Endothelial cell of umbilical vein (primary cell): ENCODE results near the gene PODXL2. TPM values are rescaled to one million over a fixed set of nuclear protein-coding genes. Genes with fewer than 3 reads are reported as not detected.

Experiments used
- BruUV-seq: library from RNA; stranded (reverse); fragments of 400-500 nt; replicated peaks from 2 replicates; lab custom pipeline; 2021; lab: Mats Ljungman, UMichigan
- CTCF ChIA-PET: fragments of 300-600, 350-600 bp; sonication (Branson Sonifier 250); formaldehyde crosslinking; loops from one replicate; lab custom pipeline; 2021; ENCODE audit warnings: antibody characterized with exemption, inconsistent platforms; lab: Charles Lee
- POLR2A ChIA-PET: fragments of 300-600, 350-600 bp; sonication (Branson Sonifier 250); formaldehyde crosslinking; loops from one replicate; lab custom pipeline; 2021; ENCODE audit warnings: antibody characterized with exemption, inconsistent platforms; lab: Charles Lee
- DNase-seq: peaks from one replicate; pipeline ENCODE4 v3.0.0-alpha.2; 2011; ENCODE audit warnings: low read depth, low spot score
- FAIRE-seq: peaks from 2 replicates; lab custom pipeline; 2011; peaks lifted over from hg19 to GRCh38; lab: Jason Lieb, UNC
- H2AFZ ChIP-seq: 2 replicates; pipeline ENCODE4 v1.6.0; 2012; ENCODE audit warnings: low read depth, low read length, control low read depth, inconsistent platforms
- H3K27ac ChIP-seq: 2 replicates; pipeline ENCODE4 v1.5.1; 2011; ENCODE audit warnings: low read depth, mild to moderate bottlenecking, control low read depth, low read length, moderate library complexity; ENCODE audit not compliant: insufficient read depth
- H3K27me3 ChIP-seq, 2 experiments: 2 replicates each; pipeline versions ENCODE4 v1.6.0 to v1.6.1; 2011; ENCODE audit warnings: low read length in 2 of 2, mixed read lengths in 1 of 2; ENCODE audit not compliant: control insufficient read depth in 2 of 2, insufficient read depth in 2 of 2
- H3K36me3 ChIP-seq, 2 experiments: 2 replicates in 1 of 2; 3 replicates in 1 of 2; pipeline ENCODE4 v1.5.1; 2011; ENCODE audit warnings: low read length in 2 of 2, mild to moderate bottlenecking in 1 of 2, moderate library complexity in 1 of 2; ENCODE audit not compliant: control insufficient read depth in 2 of 2, insufficient read depth in 2 of 2; ENCODE audit errors: extremely low read depth in 1 of 2
- H3K4me1 ChIP-seq: 3 replicates; pipeline ENCODE4 v1.5.1; 2011; ENCODE audit warnings: mild to moderate bottlenecking, low read length; ENCODE audit not compliant: control insufficient read depth, insufficient read depth; ENCODE audit errors: extremely low read depth
- H3K4me2 ChIP-seq: 2 replicates; pipeline ENCODE4 v1.6.1; 2011; ENCODE audit warnings: low read length, control low read depth, mixed read lengths; ENCODE audit not compliant: insufficient read depth
- H3K4me3 ChIP-seq, 3 experiments: fragments of 200-600 bp in 1 of 3; sonication (generic), shearing (Covaris generic) in 1 of 3; replicated peaks in 1 of 3; 2 replicates each; pipeline ENCODE4 v1.5.1; 2011 to 2016; ENCODE audit warnings: control low read depth in 3 of 3, low read length in 3 of 3, mild to moderate bottlenecking in 2 of 3, inconsistent platforms in 1 of 3, low read depth in 1 of 3, moderate library complexity in 1 of 3; ENCODE audit not compliant: insufficient read depth in 1 of 3
- H3K79me2 ChIP-seq: 2 replicates; pipeline ENCODE4 v1.6.0; 2012; ENCODE audit warnings: low read length, inconsistent platforms; ENCODE audit not compliant: control insufficient read depth, insufficient read depth
- H3K9ac ChIP-seq: replicated peaks from 2 replicates; pipeline ENCODE3; 2011; ENCODE audit warnings: low read length, control low read depth; ENCODE audit not compliant: insufficient read depth; ENCODE audit errors: extremely low read depth
- H3K9me1 ChIP-seq: replicated peaks from 3 replicates; pipeline ENCODE4 v1.6.0; 2011; ENCODE audit warnings: mild to moderate bottlenecking, low read length; ENCODE audit not compliant: control insufficient read depth, insufficient read depth; ENCODE audit errors: extremely low read depth
- H3K9me3 ChIP-seq: replicated peaks from 2 replicates; pipeline ENCODE4 v1.5.1; 2012; ENCODE audit warnings: low read length, inconsistent platforms; ENCODE audit not compliant: control insufficient read depth, insufficient read depth
- H4K20me1 ChIP-seq: replicated peaks from 2 replicates; pipeline ENCODE3; 2011; ENCODE audit warnings: mild to moderate bottlenecking, low read length; ENCODE audit not compliant: control insufficient read depth, insufficient read depth; ENCODE audit errors: extremely low read depth
- CTCF ChIP-seq, 2 donors: IDR thresholded peaks; 1 replicate in 1 of 2; 2 replicates in 1 of 2; pipeline ENCODE4 v1.5.1; 2011; ENCODE audit warnings: low read length in 2 of 2, mild to moderate bottlenecking in 2 of 2, moderate library complexity in 2 of 2, control low read depth in 1 of 2, inconsistent platforms in 1 of 2, low read depth in 1 of 2; ENCODE audit not compliant: insufficient read depth in 1 of 2; ENCODE audit errors: extremely low read depth in 1 of 2
- EZH2 ChIP-seq: IDR thresholded peaks from 2 replicates; pipeline ENCODE4 v1.6.1; 2012; ENCODE audit warnings: borderline replicate concordance, low read depth, mild to moderate bottlenecking, moderate library complexity, low read length, inconsistent platforms; ENCODE audit not compliant: severe bottlenecking
- FOS ChIP-seq: IDR thresholded peaks from 2 replicates; pipeline ENCODE4 v1.6.1; 2011; ENCODE audit warnings: mild to moderate bottlenecking, low read length, moderate library complexity, borderline replicate concordance; ENCODE audit not compliant: insufficient read depth
- GATA2 ChIP-seq: IDR thresholded peaks from 2 replicates; pipeline ENCODE4 v1.7.0; 2011; ENCODE audit warnings: low read depth, mild to moderate bottlenecking, moderate library complexity, mixed read lengths, low read length; ENCODE audit not compliant: insufficient read length, insufficient read depth
- JUN ChIP-seq: IDR thresholded peaks from 2 replicates; pipeline ENCODE4 v1.6.1; 2011; ENCODE audit warnings: borderline replicate concordance, low read depth; ENCODE audit not compliant: insufficient read length, insufficient read depth
- MAX ChIP-seq: IDR thresholded peaks from 2 replicates; pipeline ENCODE4 v1.6.1; 2011; ENCODE audit not compliant: insufficient read depth, insufficient read length
- MYC ChIP-seq: IDR thresholded peaks from one replicate; pipeline ENCODE4 v1.6.1; 2011; ENCODE audit warnings: mild to moderate bottlenecking, low read depth, low read length
- POLR2A ChIP-seq: IDR thresholded peaks from 2 replicates; pipeline ENCODE4 v1.6.1; 2012; ENCODE audit warnings: low read depth, mild to moderate bottlenecking, control low read depth, low read length
- POLR2AphosphoS5 ChIP-seq: IDR thresholded peaks from 2 replicates; pipeline ENCODE4 v1.6.1; 2012; ENCODE audit warnings: low read depth, mild to moderate bottlenecking, control low read depth, low read length, moderate library complexity; ENCODE audit not compliant: insufficient read depth
- dilution Hi-C: fragments of 300-500 bp; cut with MboI; formaldehyde crosslinking; loops from one replicate; pipeline ENCODE4 v1.15.0; 2019; ENCODE audit warnings: low sequenced_read_pairs; ENCODE audit not compliant: extremely low pct_ligation_motif_present
- intact Hi-C: fragments of 100-400 bp; cut with micrococcal nuclease; formaldehyde crosslinking; loops from one replicate; pipeline ENCODE4 v1.10.0; 2022
- polyA plus RNA-seq, 4 experiments: library from polyadenylated mRNA; depleted of rRNA in 3 of 4; stranded (reverse) in 3 of 4; unstranded in 1 of 4; fragments of >200 nt; gene quantifications; 2 replicates each; pipeline versions ENCODE4 v1.2.1 to v1.2.3, GENCODE V29; 2011 to 2012; ENCODE audit warnings: missing spikeins in 1 of 4
- total RNA-seq: library from RNA; stranded (reverse); gene quantifications from 2 replicates; pipeline ENCODE4 v1.2.3, GENCODE V29; 2021

The PODXL2 gene
- total and polyA plus RNA-seq, 2 donors (not counting 3 experiments of a cell fraction or from before 2014, with no cell fraction given), result 5.5 to 6.5 TPM

- CTCF ChIA-PET, result interaction anchor here (9.2 kb wide), 1 partner anchor 12 kb away, joined by 108 read pairs; no protein-coding TSS in a partner anchor
- no peaks in the 10 kb centered on the region for H3K36me3 ChIP-seq
- TF ChIP-seq GATA2, result no peak
- TF ChIP-seq EZH2, result no peak
- TF ChIP-seq POLR2A, result no peak
- no peak for TF ChIP-seq POLR2AphosphoS5
- no peaks in the 10 kb centered on the region for H3K27me3 ChIP-seq
- peaks cover 47% of the 10 kb centered on the region for H3K79me2 ChIP-seq
- no peak overlapping the region for H2AFZ ChIP-seq
- POLR2A ChIA-PET, result no interaction called here
- H3K9ac ChIP-seq, result no peak overlapping the region
- no peaks in the 10 kb centered on the region for H3K9me3 ChIP-seq
- H3K27ac ChIP-seq, result no peak overlapping the region
- intact Hi-C loops (no loop called here), dilution Hi-C loops (no loop called here)
- FAIRE-seq (no peak), DNase-seq (no peak)
- no TSS peak for BruUV-seq
- H3K9me1 ChIP-seq, result no peaks in the 10 kb centered on the region
- H3K4me1 ChIP-seq, result peaks cover 15% of the 10 kb centered on the region
- no peak overlapping the region for H3K4me3 ChIP-seq
- H3K4me2 ChIP-seq, result no peak overlapping the region
- H4K20me1 ChIP-seq, result no peaks in the 10 kb centered on the region
Measured at GRCh38 chr3:127587876-127588275, 41.1 kb upstream of the PODXL2 start.

GRCh38 chr3:127588806-127589577 is 40.0 kb upstream of the PODXL2 start:
- H3K27me3 ChIP-seq, result no peaks in the 10 kb centered on the region
- TF ChIP-seq POLR2AphosphoS5 (no peak), MYC (no peak), CTCF (IDR thresholded peaks at IDR 0.05; ENCODE audit: extremely low read depth in 1 of 2, insufficient read depth in 1 of 2, low read depth in 1 of 2, low read length in 2 of 2) (no peak), GATA2 (no peak), MAX (no peak), FOS (no peak), POLR2A (no peak), EZH2 (no peak), JUN (no peak)
- FAIRE-seq, result peak; percentile 35
- H3K9ac ChIP-seq, result peak overlapping the region; percentile 88
- ChIA-PET POLR2A (no interaction called here), CTCF (interaction anchor here (0.9 to 9.2 kb wide), 2 partner anchors 10 to 14 kb away, joined by 3 to 108 read pairs; no protein-coding TSS in a partner anchor)
- no peaks in the 10 kb centered on the region for H4K20me1 ChIP-seq
- H2AFZ ChIP-seq, result no peak overlapping the region
- intact Hi-C loops, result no loop called here
- H3K9me3 ChIP-seq, result no peaks in the 10 kb centered on the region
- H3K4me3 ChIP-seq, result peak overlapping the region; percentile 73 to 80 (median 78)
- dilution Hi-C loops, result no loop called here
- no peaks in the 10 kb centered on the region for H3K9me1 ChIP-seq
- H3K27ac ChIP-seq, result no peak overlapping the region
- H3K4me1 ChIP-seq, result peaks cover 15% of the 10 kb centered on the region
- peak; percentile 13 for DNase-seq
- peaks cover 47% of the 10 kb centered on the region for H3K79me2 ChIP-seq
- no peaks in the 10 kb centered on the region for H3K36me3 ChIP-seq
- no TSS peak for BruUV-seq
- H3K4me2 ChIP-seq, result peak overlapping the region; percentile 70
